Measurements from ENCODE around the gene BORA.
"Not testable (repeated sequence)": the region's sequence is repeated elsewhere in the genome, so short reads cannot be mapped to it uniquely, and the experiment has no call there.

The BORA gene

DNA sequence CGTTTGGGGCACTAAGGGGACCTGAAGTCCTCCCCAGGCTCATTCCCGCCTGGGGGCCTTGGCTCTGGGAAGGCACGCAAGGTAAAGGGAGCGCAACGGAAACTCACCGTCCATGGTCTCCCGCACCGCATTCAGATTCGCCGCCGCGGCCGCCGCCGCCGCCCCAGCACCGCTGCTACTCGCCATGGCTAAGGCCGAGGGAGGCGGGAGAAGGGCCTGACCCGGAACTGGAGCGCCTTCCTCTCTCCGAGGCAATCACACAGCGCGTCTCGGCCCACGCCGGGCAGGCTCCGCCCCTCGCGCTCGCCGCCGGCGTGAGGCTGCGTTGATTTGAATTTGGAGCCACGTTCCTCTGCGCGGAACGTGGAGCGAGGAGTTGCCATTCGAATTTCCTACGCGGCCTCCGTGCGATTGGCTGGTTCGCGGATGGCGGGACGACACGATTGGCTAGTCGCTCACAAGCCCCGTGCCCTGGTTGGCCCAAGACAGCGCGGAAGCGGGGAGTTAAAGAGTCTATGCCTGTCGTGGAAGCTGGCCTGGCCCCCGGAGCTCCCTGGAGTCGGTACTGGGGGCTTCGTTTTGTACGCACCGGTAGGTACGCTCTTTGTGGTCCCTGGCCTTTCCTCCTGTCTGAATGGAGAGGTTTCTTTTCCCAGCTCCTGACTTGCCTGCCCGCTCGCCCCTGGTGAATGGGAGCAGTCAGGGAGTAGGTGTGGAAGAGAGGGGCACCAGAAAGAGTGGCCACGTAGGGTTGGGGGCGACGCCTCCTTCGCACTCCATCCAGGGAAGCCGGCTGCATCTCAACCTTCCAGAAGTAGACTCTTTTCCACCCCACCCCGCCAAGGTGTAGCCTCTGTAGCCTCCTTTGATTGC is at the start of gene BORA, which contains the start of gene MZT1:
Gene BORA (plus strand): TSS at position 507 of the 873 bp plus-strand sequence. CDS start 1,018 bp downstream, outside the sequence.
Gene MZT1 (minus strand): TSS at position 213 of the 873 bp plus-strand sequence. CDS start 27 bp downstream, at position 186.
- DNase-seq (ENCODE audit: low read depth, low spot score), result peak; percentile 100

DNA sequence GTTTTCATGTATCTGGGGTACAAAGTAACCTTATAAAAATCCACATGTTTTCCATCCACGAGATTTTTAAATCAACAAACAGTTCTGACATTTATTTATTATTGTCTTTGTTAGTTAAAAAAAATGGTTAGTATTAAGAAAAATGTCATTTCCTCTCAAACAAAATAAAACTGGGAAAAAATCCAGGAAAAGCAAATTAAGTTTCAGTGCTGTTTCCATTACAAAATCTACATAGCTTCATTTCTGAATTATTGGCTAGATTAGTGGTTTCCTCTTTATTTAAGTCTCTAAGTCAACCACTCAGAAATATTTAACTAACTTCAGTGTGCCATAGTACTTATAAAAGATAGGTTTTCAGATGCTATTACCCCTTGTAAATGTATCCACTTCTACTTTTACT is 49.4 kb upstream of the BORA start:
- no peak for DNase-seq (ENCODE audit: low read depth, low spot score)

DNA sequence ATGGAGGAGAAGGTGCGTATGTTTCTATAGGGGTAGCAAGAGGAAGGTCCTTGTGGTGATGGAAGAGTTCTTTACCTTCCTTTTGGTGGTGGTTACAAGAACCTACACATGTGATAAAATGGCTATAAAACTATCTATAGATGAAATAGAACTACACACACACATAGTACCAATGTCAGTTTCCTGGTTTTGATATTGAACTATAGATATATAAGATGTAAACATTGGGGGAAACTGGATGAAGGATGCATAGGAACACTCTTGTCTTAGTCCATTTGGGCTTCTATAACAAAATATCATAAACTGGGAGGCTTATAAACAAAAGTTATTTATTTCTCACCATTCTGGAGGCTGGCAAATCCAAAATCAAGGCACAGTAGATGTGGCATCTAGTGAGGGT is 47.4 kb upstream of the BORA start:
- DNase-seq (ENCODE audit: low read depth, low spot score), result no peak

DNA sequence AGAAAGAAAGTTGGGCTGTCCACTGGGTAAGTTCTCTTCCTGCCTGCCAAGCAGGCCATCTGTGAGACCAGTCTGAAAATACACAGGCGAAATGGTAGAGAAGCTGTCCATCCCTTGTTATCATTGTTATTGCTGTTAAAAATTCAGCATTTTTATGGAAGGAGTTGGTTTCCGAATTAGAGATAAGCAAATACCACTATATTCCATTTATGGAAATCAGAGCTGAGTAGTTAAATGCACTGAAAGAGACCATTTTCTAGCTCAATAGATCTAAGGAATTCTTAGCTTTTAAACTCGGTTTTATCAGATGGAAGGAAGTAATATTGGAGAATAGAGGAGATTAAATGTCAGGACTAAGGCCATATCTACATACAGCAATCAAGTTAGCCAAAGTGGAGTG is 41.0 kb upstream of the BORA start:
- DNase-seq (ENCODE audit: low read depth, low spot score), result peak; percentile 36

DNA sequence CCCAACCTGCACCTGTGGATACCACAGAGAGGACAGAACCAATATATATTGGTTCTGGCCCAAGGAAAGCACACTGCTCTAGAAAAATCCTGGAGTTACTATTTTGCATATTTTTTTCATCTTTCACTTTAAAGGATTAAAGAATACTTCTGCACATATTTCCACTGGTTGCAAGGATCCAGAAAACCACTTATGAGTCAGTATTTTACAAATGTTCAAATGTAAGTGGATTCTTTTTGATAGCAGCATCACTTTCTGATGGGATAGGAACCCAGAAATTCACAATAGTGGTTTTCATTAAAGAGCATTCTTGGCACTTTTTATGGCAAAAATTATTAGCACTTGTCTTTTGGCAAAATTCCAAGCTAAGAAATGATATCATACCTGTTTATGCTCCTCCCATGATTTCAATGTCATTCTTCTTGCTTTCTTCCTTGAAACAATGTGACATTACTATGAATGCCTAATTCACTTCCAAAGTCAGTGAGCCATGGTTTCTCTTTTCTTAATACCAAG is 38.5 kb upstream of the BORA start:
- DNase-seq (ENCODE audit: low read depth, low spot score), result peak; percentile 25

DNA sequence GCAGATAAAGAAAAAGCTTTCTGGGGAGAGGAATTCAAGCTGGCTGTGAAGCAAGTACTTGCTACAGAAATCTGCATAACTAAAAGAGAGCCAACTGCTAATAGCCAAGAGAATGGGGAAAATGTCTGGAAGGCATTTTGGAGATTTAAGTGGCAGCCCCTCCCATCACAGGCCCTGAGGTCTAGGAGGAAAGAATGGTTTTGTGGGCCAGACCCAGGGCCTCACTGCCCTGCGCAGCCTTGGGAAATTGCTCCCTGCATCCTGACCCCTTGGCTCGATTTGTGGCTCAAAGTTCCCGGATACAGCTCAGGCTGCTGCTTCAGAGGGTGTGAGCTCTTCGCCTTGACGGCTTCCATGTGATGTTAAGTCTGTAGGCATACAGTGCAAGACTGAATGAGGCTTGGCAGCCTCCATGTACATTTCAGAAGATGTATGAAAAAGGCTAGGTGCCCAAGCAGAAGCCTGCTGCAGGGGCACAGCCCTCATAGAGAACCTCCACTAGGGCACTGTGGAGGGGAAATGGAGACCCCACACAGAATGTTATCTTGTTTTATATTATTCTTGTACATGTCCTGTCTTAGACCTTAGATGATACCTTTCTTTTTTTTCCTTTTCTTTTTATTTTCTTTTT is 34.7 kb upstream of the BORA start:
- DNase-seq (ENCODE audit: low read depth, low spot score), result no peak

DNA sequence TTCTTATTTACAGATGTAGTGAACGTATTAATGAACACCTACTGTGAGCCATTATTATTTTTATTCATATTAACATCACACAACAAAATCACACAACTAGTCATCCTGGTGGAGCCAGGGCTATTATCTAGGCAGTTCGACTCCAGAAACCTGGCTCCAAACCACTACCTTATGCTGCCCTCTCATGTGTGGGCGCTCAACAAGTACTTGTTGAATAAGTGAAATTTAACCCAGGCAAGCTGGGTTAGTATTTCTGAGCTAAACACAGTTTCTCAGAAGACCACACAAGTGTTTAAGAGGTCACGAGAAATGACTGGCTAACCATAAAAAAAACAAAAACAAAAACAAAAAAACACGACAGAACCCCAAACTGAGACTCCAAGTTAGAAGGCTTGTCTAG is 33.9 kb upstream of the BORA start:
- no peak for DNase-seq (ENCODE audit: low read depth, low spot score)

DNA sequence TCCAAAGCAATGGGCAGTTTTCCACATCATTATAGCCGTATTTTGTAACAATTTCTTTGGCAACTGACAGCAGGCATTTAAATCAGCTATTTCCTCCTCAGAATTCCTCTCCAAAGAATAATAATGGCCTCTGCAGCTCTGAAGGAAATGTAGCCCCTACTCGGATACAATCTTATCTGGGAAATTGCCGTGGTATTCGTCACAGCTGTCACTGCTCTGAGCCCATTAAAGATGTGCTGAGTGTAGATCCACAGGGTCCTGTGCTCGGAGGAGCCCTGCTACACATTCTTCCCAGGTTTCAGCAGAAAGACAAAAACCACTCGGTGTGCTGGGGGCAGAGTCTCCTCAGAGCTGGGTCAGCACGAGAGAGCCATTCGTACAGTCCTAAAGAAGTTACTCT is 33.4 kb upstream of the BORA start:
- no peak for DNase-seq (ENCODE audit: low read depth, low spot score)

DNA sequence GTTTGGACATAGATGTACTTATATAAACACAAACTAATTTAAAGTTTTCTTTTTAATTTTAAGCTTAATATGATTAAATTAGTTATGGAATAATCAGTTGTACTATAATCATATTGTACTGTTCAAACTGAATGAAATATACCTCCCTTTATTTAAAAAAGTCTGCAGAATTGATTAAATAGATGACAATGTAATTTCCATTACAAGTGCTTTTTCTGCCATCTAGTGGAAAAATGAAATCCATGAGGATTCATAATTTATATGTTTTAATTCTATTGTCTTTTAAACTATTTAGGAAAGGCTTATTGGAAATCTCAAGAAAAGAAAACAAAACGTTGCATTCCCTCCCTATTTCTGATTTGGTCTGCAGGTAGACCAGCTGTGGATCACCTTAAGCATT is 31.1 kb upstream of the BORA start:
- DNase-seq (ENCODE audit: low read depth, low spot score), result peak; percentile 34

DNA sequence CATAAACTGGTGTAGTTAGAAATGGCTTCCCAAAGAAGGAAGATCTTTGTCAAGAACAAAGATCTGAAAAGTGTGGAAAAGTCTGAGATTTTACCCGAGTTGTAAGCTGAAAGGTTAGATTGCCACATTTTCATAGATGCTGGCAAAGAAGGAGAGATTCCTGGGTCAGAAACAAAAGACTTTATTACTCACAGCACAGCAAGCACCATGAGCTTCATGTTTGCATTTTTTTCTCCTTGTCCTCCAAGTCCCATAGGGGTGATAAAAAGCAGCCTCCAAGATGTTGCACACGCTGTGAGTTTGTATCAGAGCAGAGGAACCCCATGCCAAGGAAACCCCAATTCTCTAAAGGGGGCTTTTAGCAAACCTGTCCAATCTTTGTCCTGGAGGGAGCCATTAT is 29.6 kb upstream of the BORA start:
- DNase-seq (ENCODE audit: low read depth, low spot score), result no peak

DNA sequence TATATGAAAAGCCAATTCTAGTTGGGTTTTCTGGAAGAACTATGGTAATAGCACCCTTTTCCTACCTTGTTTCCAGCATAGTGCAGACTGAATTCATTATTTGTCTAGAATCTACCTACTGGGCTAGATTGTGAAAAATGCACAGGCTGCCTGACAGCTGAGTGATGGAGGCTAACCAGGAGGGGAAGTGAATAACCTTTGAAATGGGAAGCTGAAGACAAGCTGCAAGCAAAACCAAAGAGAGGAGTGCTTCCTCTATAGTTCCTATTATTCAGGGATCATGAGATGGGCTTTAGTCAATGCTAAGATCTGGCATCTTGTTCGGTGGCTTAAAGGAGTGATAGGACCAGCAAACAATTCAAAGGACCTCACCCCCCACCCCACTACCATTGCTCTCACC is 27.2 kb upstream of the BORA start:
- no peak for DNase-seq (ENCODE audit: low read depth, low spot score)

DNA sequence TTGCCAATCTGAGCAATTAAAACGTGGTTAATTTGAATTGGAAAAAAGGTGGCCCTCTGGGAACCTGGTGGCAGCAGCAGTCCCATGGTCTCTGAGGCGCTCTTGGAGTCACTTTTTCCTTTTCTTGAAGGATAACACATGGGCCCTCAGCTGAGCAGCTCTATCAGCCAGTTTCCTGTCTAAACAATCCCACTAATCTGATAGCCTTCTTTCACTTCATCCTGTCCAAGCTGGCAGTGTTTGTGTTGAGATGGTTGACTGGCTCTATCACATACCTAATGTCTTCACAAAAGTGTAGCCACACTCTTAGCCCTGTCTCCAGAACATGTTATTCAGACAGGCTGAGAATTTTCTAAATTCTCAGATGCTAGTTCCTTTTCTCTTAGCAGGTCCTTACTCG is 10.9 kb upstream of the BORA start:
- no peak for DNase-seq (ENCODE audit: low read depth, low spot score)

DNA sequence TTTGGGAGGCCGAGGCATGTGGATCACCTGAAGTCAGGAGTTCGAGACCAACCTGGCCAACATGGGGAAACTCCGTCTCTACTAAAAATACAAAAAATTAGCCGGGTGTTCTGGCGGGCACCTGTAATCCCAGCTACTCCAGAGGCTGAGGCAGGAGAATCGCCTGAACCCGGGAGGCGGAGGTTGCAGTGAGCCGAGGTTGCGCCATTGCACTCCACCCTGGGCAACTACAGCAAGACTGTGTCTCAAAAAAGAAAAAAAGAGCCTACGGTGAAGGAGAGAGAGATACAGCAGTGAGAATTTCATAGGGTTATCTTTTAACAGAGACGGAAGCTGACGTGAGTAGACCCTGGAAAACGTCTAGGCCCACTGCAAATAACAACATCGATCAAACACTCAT is 1.5 kb upstream of the BORA start:
- DNase-seq (ENCODE audit: low read depth, low spot score), result not testable (repeated sequence)

DNA sequence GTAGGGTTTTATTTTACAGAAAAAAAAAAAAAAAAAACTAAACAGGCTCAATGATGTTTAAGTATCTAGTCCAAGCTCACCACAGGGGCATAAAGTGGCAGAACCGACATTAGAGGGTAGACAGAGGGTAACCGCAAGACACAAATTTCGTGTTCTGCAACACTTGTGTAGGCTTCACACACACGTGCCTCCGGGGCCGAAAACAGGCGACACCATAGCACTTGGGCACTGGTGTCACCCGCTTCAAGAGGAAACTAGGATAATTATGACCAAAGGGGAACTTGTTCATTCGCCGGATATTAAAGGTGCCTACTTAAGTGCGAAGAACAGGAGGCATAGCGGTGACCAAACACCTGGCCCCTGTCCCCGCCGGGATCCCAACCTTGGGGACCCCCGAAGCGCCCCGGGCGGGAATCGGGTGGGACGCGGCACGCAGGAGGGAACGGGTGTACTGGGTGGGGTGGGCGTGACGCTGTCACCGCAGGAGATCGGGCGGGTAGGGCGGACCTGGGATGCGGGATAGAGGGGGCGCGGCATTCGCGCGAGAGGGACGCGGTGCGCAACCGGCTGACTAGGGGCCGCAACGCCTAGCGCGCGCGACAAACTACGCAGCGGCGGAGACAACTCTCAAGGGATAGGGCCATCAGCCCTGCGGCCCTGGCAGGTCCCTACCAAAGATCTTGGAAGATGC is 852 bp upstream of the BORA start:
- no peak for DNase-seq (ENCODE audit: low read depth, low spot score)

DNA sequence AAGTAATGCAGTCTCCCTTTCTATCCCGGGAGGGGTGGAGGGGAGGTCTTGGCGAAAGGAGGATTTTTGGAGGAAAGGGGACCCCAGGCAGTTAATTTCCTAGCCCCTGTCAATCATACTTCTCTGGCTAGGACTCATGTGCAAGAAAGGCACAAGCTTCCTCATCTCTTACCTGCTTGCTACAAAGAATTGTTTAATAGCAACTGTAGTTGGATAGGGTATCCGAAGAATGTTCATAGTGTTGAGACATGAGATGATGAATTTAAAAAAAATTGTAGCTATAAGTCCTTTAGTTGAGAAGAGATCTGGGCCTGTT is 525 bp downstream of the BORA start:
- no peak for DNase-seq (ENCODE audit: low read depth, low spot score)

DNA sequence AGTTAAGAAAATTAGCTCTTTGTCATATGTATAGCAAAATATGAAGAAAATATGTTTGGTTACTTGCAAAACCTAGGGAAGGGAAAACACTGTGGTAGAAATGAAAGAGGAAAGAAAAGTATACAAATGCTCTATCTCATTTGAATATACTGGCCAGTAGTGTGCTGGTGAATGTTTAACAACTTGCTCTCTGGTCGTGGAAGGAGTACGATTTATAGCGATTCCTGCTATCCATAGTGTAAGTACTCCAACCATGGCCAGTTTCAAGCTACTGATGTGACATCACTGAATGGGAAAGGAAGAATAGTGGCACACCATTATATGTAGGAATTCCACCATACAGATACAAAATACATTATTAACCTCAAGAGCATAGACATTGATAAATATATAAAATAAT is 9.3 kb downstream of the BORA start:
- no peak for DNase-seq (ENCODE audit: low read depth, low spot score)

DNA sequence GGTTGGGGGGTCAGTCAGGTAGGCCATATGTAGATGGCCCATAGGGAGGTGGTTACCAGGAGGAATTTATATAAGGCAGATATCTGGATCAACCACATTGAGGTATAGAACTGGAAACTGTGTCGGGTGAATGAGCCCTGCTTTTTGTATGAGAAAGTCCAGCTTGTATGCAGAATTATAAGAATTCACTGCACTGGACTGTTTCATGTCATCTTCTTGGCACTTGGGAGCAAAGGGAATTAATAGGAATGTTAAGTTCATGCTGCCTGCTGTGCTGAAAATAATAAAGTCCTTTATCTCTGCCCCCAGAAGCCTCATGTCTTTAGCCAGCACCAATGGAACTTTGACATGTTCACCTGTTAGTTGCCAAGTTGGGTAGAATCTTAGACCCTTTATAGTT is 12.3 kb downstream of the BORA start:
- no peak for DNase-seq (ENCODE audit: low read depth, low spot score)

DNA sequence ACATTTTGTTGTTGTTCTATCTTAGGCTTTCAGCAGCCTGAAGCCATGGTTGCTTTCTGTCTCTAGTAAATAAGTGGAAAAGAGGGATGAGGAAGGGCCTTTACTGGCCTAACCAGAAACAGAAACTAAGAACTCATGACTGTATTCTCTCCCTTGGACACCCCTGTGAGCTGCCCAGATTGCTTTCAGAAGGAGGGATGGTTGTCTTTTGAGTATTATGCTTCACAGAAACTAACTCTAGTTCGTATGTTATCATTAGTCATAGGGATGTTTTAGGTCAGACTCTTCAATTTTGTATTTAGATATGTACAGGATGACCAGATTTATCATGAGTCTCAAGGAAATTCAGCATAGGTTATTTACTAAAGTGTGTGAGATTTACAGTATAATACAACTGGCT is 17.5 kb downstream of the BORA start:
- DNase-seq (ENCODE audit: low read depth, low spot score), result no peak

DNA sequence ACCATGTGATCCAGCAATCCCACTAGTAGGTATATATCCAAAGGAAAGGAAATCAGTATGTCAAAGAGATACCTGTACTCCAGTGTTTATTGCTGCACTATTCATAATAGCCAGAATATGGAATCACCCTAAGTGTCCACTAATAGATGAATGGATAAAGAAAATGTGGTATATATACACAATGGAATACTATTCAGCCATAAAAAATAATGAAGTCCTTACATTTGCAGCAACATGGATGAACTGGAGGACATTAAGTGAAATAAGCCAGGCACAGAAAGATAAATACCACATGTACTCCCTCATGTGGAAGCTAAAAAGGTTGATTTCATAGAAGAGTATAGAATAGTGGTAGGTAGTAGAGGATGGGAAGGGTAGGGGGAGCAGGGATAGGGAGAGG is 23.5 kb downstream of the BORA start:
- no peak for DNase-seq (ENCODE audit: low read depth, low spot score)

DNA sequence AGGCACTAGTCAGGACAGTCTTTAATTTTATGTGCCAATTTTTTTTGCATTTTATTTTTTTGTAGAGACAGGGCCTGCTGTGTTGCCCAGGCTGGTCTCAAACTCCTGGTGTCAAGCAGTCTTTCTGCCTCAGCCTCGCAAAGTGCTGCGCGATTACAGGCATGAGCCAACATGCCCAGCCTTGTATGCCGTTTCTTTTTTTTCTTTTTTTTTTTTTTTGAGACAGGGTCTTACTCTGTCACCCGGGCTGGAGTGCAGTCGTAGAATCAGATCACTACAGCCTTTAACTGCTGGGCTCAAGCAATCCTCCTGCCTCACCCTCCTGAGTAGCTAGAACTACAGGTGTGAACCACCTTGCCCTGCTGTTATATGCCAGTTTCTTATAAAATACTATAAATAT is 26.4 kb downstream of the BORA start:
- DNase-seq (ENCODE audit: low read depth, low spot score), result no peak

DNA sequence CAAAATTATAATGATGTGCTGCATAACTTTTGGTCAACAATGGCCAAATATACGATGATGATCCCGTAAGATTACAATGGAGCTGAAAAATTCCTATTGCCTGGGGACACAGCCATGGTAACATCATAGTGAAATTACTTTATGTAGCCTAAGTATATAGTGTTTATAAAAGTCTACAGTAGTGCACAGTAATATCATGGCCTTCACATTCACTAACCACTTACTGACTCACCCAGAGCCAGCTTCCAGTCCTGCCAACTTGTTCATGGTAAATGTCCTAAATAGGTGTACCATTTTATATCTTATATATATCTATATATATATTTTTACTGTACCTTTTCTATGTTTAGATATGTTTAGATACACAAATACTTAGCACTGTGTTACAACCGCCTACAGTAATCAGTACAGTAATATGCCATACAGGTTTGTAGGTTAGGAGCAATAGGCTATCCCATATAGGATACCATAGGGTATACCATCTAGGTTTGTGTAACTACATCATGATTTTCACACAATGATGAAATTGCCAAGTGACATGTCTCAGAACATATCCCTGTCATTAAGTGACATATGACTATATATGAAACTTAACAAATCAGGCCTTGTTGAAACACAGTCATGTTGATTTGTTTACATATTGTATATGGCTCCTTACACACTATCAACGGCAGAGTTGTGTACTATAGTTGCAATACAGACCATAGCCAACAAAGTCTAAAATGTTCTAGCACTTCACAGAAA is 30.2 kb downstream of the BORA start:
- no peak for DNase-seq (ENCODE audit: low read depth, low spot score)

DNA sequence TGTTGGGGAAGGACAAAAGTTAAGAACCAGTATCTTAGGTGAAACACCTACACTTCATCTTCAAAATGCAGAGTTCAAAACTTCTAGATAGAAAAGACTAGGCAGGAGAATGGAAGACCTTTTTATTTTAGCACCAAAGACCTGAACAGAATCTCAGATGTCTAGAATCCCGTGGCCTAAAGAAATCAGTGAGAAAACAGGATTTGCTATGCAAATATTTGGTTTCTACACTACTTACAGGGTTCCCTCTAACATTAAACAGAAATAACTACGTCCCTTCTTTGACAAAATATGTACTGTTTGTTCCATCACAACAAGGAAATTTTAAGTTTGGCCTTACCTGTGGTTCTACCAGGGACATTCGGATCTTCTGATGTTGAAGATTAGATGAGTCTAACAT is 32.5 kb downstream of the BORA start:
- DNase-seq (ENCODE audit: low read depth, low spot score), result no peak

Measured in astrocyte of the hippocampus (primary cell).